Uterus (tissue), 2 donors: Measurements from ENCODE around the gene CTIF.

Source experiments
- CTCF ChIP-seq, 4 experiments: fragments of 200-600 bp in 2 of 4; fragments of 450-650 bp in 2 of 4; sonication (generic) in 2 of 4; IDR thresholded peaks; one replicate each; pipeline ENCODE4 v1.5.1; 2016 to 2019; ENCODE audit warnings: antibody characterized with exemption in 4 of 4, mild to moderate bottlenecking in 2 of 4, moderate library complexity in 1 of 4
- POLR2A ChIP-seq, 2 donors: fragments of 450-650 bp; IDR thresholded peaks; one replicate each; pipeline ENCODE4 v1.6.1; 2016; ENCODE audit warnings: antibody characterized with exemption in 2 of 2, mild to moderate bottlenecking in 1 of 2, moderate library complexity in 1 of 2

GRCh38 chr18:48705531-48705930 lies 166.7 kb downstream of the CTIF start:
- TF ChIP-seq CTCF (IDR thresholded peaks at IDR 0.05) (no peak), POLR2A (IDR thresholded peaks at IDR 0.05) (no peak)
